HEK293 (cell line): ENCODE measurements around the gene LMAN1L.

Experiments used
- BCL11A ChIP-seq: fragments of 450-650 bp; formaldehyde crosslinking; IDR thresholded peaks from 2 replicates; pipeline ENCODE4 v1.5.1; 2016; ENCODE audit warnings: low read depth, missing biosample characterization, missing genetic modification characterization
- CTCF ChIP-seq: fragments of 450-650 bp; formaldehyde crosslinking; IDR thresholded peaks from 2 replicates; pipeline ENCODE4 v1.5.1; 2016; ENCODE audit warnings: missing biosample characterization, missing genetic modification characterization
- ZNF133 ChIP-seq: fragments of 450-650 bp; formaldehyde crosslinking; IDR thresholded peaks from 2 replicates; pipeline ENCODE4 v1.5.1; 2016; ENCODE audit warnings: missing biosample characterization, missing genetic modification characterization
- ZNF394 ChIP-seq: fragments of 450-650 bp; formaldehyde crosslinking; IDR thresholded peaks from 2 replicates; pipeline ENCODE4 v1.5.1; 2016; ENCODE audit warnings: missing biosample characterization, missing genetic modification characterization, mild to moderate bottlenecking, moderate library complexity, borderline replicate concordance
- ZNF623 ChIP-seq: fragments of 450-650 bp; formaldehyde crosslinking; IDR thresholded peaks from 2 replicates; pipeline ENCODE4 v1.5.1; 2016; ENCODE audit warnings: missing biosample characterization, missing genetic modification characterization
- ZNF660 ChIP-seq: fragments of 450-650 bp; IDR thresholded peaks from 2 replicates; pipeline ENCODE4 v1.5.1; 2018; ENCODE audit warnings: missing biosample characterization, mild to moderate bottlenecking, missing genetic modification characterization
- ZSCAN30 ChIP-seq: fragments of 450-650 bp; IDR thresholded peaks from 2 replicates; pipeline ENCODE4 v1.5.1; 2018; ENCODE audit warnings: missing biosample characterization, mild to moderate bottlenecking, missing genetic modification characterization, moderate library complexity

GRCh38 chr15:74807282-74807681 lies 5.4 kb upstream of the LMAN1L start:
- no peak for TF ChIP-seq ZNF394 (tag by site-specific recombination)
- no peak for TF ChIP-seq ZNF133 (tag by site-specific recombination)
- no peak for TF ChIP-seq CTCF (tag by site-specific recombination)
- no peak for TF ChIP-seq ZNF660 (tag by site-specific recombination)
- TF ChIP-seq ZNF623 (tag by site-specific recombination): no peak
- TF ChIP-seq ZSCAN30 (tag by site-specific recombination): no peak
- no peak for TF ChIP-seq BCL11A (tag by site-specific recombination)
